GM12878 (cell line): ENCODE measurements around the gene TP73. TPM values are rescaled to one million over a fixed set of nuclear protein-coding genes. Genes with fewer than 3 reads are reported as not detected.

Source experiments
- ATF2 ChIP-seq: IDR thresholded peaks from 2 replicates; pipeline ENCODE4 v1.6.1; 2012; ENCODE audit warnings: low read length, inconsistent platforms
- BCL11A ChIP-seq: IDR thresholded peaks from 2 replicates; pipeline ENCODE4 v1.6.1; 2011; ENCODE audit warnings: low read depth, low read length
- BHLHE40 ChIP-seq, 2 experiments: fragments of 450-650 bp in 1 of 2; IDR thresholded peaks; 2 replicates each; pipeline ENCODE4 v1.6.1; 2011 to 2017; ENCODE audit warnings: low read depth in 2 of 2, borderline replicate concordance in 1 of 2, improper control_type of control experiment in 1 of 2, low read length in 1 of 2, mild to moderate bottlenecking in 1 of 2
- BRCA1 ChIP-seq: IDR thresholded peaks from 2 replicates; pipeline ENCODE4 v1.6.1; 2011; ENCODE audit warnings: low read depth, low read length, improper control_type of control experiment
- CBFB ChIP-seq: IDR thresholded peaks from 2 replicates; pipeline ENCODE4 v1.6.1; 2016; ENCODE audit warnings: antibody characterized with exemption, low read depth
- CBX5 ChIP-seq: sonication (generic); IDR thresholded peaks from 2 replicates; pipeline ENCODE4 v1.6.1; 2016; ENCODE audit warnings: low read depth, moderate library complexity, mild to moderate bottlenecking, inconsistent platforms
- CEBPB ChIP-seq, 2 experiments: fragments of 150-350 bp in 1 of 2; IDR thresholded peaks; 2 replicates each; pipeline ENCODE4 v1.6.1; 2012 to 2014; ENCODE audit warnings: low read depth in 2 of 2, low read length in 2 of 2, borderline replicate concordance in 1 of 2, inconsistent platforms in 1 of 2
- CREB1 ChIP-seq: IDR thresholded peaks from 2 replicates; pipeline ENCODE4 v1.6.1; 2012; ENCODE audit warnings: low read depth, mild to moderate bottlenecking, inconsistent platforms
- ETV6 ChIP-seq, 2 experiments: fragments of 450-650 bp in 1 of 2; IDR thresholded peaks in 1 of 2; conservative IDR thresholded peaks in 1 of 2; 2 replicates each; pipeline ENCODE4 v1.6.1; 2014; ENCODE audit warnings: antibody characterized with exemption in 1 of 2, borderline replicate concordance in 1 of 2, low read depth in 1 of 2, mild to moderate bottlenecking in 1 of 2, moderate library complexity in 1 of 2
- FOS ChIP-seq: IDR thresholded peaks from 3 replicates; pipeline ENCODE4 v1.6.1; 2011; ENCODE audit warnings: borderline replicate concordance; ENCODE audit not compliant: insufficient read length; ENCODE audit errors: extremely low read depth
- GABPA ChIP-seq: IDR thresholded peaks from 2 replicates; pipeline ENCODE4 v1.6.1; 2014; ENCODE audit warnings: antibody characterized with exemption, low read depth, mild to moderate bottlenecking, inconsistent platforms
- HDGF ChIP-seq: fragments of 450-650 bp; IDR thresholded peaks from 2 replicates; pipeline ENCODE4 v1.6.1; 2016; ENCODE audit warnings: antibody characterized with exemption
- HSF1 ChIP-seq: fragments of 150-350 bp; IDR thresholded peaks from 2 replicates; pipeline ENCODE4 v1.6.1; 2014; ENCODE audit warnings: mild to moderate bottlenecking, low read depth, low read length
- MEF2B ChIP-seq: fragments of 450-650 bp; IDR thresholded peaks from 2 replicates; pipeline ENCODE4 v1.6.1; 2018; ENCODE audit warnings: mild to moderate bottlenecking, moderate library complexity; ENCODE audit not compliant: partially characterized antibody, poor library complexity, severe bottlenecking
- MTA3 ChIP-seq: IDR thresholded peaks from 2 replicates; pipeline ENCODE4 v1.6.1; 2012; ENCODE audit warnings: low read length, inconsistent platforms, borderline replicate concordance
- MYC ChIP-seq: IDR thresholded peaks from 2 replicates; pipeline ENCODE4 v1.6.1; 2011; ENCODE audit warnings: mild to moderate bottlenecking, low read length, moderate library complexity, inconsistent platforms; ENCODE audit not compliant: insufficient read depth, insufficient replicate concordance, insufficient read length, severe bottlenecking
- NBN ChIP-seq: fragments of 450-650 bp; IDR thresholded peaks from 2 replicates; pipeline ENCODE4 v1.6.1; 2016
- NR2C2 ChIP-seq: IDR thresholded peaks from 2 replicates; pipeline ENCODE4 v1.6.1; 2011; ENCODE audit warnings: borderline replicate concordance, low read depth; ENCODE audit not compliant: control insufficient read depth, insufficient read length
- NRF1 ChIP-seq: conservative IDR thresholded peaks from 2 replicates; pipeline ENCODE4 v1.6.1; 2011; ENCODE audit warnings: mild to moderate bottlenecking, low read depth, low read length, improper control_type of control experiment
- PAX8 ChIP-seq: fragments of 450-650 bp; IDR thresholded peaks from 2 replicates; pipeline ENCODE4 v1.6.1; 2017; ENCODE audit warnings: mild to moderate bottlenecking, moderate library complexity
- POLR2A ChIP-seq: IDR thresholded peaks from 2 replicates; pipeline ENCODE4 v1.6.1; 2011; ENCODE audit warnings: low read depth, mild to moderate bottlenecking, low read length
- RAD21 ChIP-seq: IDR thresholded peaks from 2 replicates; pipeline ENCODE4 v1.6.1; 2011; ENCODE audit warnings: mild to moderate bottlenecking, low read depth, low read length, moderate library complexity; ENCODE audit not compliant: insufficient read depth
- RAD51 ChIP-seq: fragments of 450-650 bp; IDR thresholded peaks from 2 replicates; pipeline ENCODE4 v1.6.1; 2016; ENCODE audit warnings: moderate library complexity, mild to moderate bottlenecking, inconsistent platforms
- RUNX3 ChIP-seq: IDR thresholded peaks from 2 replicates; pipeline ENCODE4 v1.6.1; 2012; ENCODE audit warnings: low read length, inconsistent platforms
- SIX5 ChIP-seq: IDR thresholded peaks from 2 replicates; pipeline ENCODE4 v1.6.1; 2011; ENCODE audit warnings: mild to moderate bottlenecking, low read depth, low read length, moderate library complexity; ENCODE audit not compliant: severe bottlenecking
- SMC3 ChIP-seq: IDR thresholded peaks from 2 replicates; pipeline ENCODE4 v1.6.1; 2011; ENCODE audit warnings: low read length, improper control_type of control experiment, borderline replicate concordance
- TBL1XR1 ChIP-seq: IDR thresholded peaks from 2 replicates; pipeline ENCODE4 v1.6.1; 2012; ENCODE audit warnings: low read depth, low read length, improper control_type of control experiment
- TCF7 ChIP-seq: IDR thresholded peaks from 2 replicates; pipeline ENCODE4 v1.6.1; 2014; ENCODE audit warnings: antibody characterized with exemption, borderline replicate concordance
- USF2 ChIP-seq: IDR thresholded peaks from 2 replicates; pipeline ENCODE4 v1.6.1; 2011; ENCODE audit warnings: low read depth, low read length, improper control_type of control experiment, borderline replicate concordance
- ZNF274 ChIP-seq: IDR thresholded peaks from one replicate; pipeline ENCODE4 v1.8.0; 2011; ENCODE audit not compliant: insufficient read length, insufficient read depth
- polyA plus RNA-seq, 11 experiments: library from polyadenylated mRNA; depleted of rRNA in 4 of 11; unstranded in 6 of 11; stranded (reverse) in 5 of 11; fragments of >200 nt; fragmentation: Nextera tagmentation in 4 of 11; fragmentation: Illumina TruSeq in 1 of 11; extraction: Ambion mirVana in 4 of 11; extraction: Trizol in 1 of 11; gene quantifications; 1 replicate in 1 of 11; 2 replicates in 10 of 11; pipeline versions ENCODE4 v1.2.1 to v1.2.3, GENCODE V29; 2011 to 2016; ENCODE audit warnings: inconsistent platforms in 2 of 11, missing spikeins in 2 of 11, low read depth in 1 of 11
- total RNA-seq, 4 experiments: library from RNA; depleted of rRNA in 3 of 4; stranded (reverse); fragments of >200 nt in 3 of 4; fragmentation: Illumina TruSeq in 1 of 4; extraction: Trizol in 1 of 4; gene quantifications; 2 replicates each; pipeline versions ENCODE4 v1.2.1 to v1.2.3, GENCODE V29; 2013 to 2021

TP73 gene
- total and polyA plus RNA-seq, 10 of the 15 experiments (the other 5 are each of a cell fraction or from before 2014, with no cell fraction given) = 0.08 to 54.2 (median 14.9) TPM

GRCh38 chr1:3656450-3657095 is 4.3 kb downstream of the TP73 start (continued):
- TF ChIP-seq NR2C2 (no peak), ATF2 (peak; percentile 99), GABPA (peak; percentile 73), MYC (no peak), POLR2A (no peak), CEBPB (IDR thresholded peaks at IDR 0.05; ENCODE audit: borderline replicate concordance in 1 of 2, low read depth in 2 of 2, low read length in 2 of 2) (no peak), RAD51 (no peak; the same call in 1 of the 2 replicates), SMC3 (peak; percentile 1; the same call in 1 of the 2 replicates), CBX5 (no peak), TBL1XR1 (0 out of 2 replicates have a peak, but pooled peaks have one; percentile 28), FOS (no peak), PAX8 (no peak), NRF1 (no peak), NBN (peak; percentile 61), ETV6 (conservative IDR thresholded peaks at IDR 0.05 in 1 of 2, IDR thresholded peaks at IDR 0.05 in 1 of 2; ENCODE audit: borderline replicate concordance in 1 of 2, low read depth in 1 of 2) (peak in 1 of 2 experiments; percentile 96; a peak in 2 of 4 replicates), RAD21 (no peak), BHLHE40 (IDR thresholded peaks at IDR 0.05; ENCODE audit: borderline replicate concordance in 1 of 2, low read depth in 2 of 2, low read length in 1 of 2) (peak; percentile 73 to 79; a peak in 3 of 4 replicates), SIX5 (no peak), MEF2B (peak; percentile 90), HDGF (no peak), RUNX3 (peak; percentile 99), BCL11A (peak; percentile 97), HSF1 (no peak), MTA3 (peak; percentile 82), ZNF274 (no peak), CBFB (peak; percentile 91), BRCA1 (no peak), TCF7 (no peak; the same call in 1 of the 2 replicates), USF2 (no peak), CREB1 (peak; percentile 90)
